ENCODE measurements around the gene APBA3. TPM values are rescaled to one million over a fixed set of nuclear protein-coding genes. Genes with fewer than 3 reads are reported as not detected.

Gene APBA3
- total and polyA plus RNA-seq, 2 experiments from 2014 or later: 17.2 to 31.8 TPM

- TF ChIP-seq REST (IDR thresholded peaks at IDR 0.05; ENCODE audit: unreplicated experiment) (no peak), POLR2AphosphoS5 (IDR thresholded peaks at IDR 0.05; ENCODE audit: low read depth) (no peak), JUNB (IDR thresholded peaks at IDR 0.05; ENCODE audit: unreplicated experiment) (no peak)
- TF ChIP-seq, protein P1, sequence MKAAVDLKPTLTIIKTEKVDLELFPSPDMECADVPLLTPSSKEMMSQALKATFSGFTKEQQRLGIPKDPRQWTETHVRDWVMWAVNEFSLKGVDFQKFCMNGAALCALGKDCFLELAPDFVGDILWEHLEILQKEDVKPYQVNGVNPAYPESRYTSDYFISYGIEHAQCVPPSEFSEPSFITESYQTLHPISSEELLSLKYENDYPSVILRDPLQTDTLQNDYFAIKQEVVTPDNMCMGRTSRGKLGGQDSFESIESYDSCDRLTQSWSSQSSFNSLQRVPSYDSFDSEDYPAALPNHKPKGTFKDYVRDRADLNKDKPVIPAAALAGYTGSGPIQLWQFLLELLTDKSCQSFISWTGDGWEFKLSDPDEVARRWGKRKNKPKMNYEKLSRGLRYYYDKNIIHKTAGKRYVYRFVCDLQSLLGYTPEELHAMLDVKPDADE (IDR thresholded peaks at IDR 0.05): no peak
Measured at GRCh38 chr19:3748965-3749364, 12.5 kb downstream of the APBA3 start (continued).

DNA sequence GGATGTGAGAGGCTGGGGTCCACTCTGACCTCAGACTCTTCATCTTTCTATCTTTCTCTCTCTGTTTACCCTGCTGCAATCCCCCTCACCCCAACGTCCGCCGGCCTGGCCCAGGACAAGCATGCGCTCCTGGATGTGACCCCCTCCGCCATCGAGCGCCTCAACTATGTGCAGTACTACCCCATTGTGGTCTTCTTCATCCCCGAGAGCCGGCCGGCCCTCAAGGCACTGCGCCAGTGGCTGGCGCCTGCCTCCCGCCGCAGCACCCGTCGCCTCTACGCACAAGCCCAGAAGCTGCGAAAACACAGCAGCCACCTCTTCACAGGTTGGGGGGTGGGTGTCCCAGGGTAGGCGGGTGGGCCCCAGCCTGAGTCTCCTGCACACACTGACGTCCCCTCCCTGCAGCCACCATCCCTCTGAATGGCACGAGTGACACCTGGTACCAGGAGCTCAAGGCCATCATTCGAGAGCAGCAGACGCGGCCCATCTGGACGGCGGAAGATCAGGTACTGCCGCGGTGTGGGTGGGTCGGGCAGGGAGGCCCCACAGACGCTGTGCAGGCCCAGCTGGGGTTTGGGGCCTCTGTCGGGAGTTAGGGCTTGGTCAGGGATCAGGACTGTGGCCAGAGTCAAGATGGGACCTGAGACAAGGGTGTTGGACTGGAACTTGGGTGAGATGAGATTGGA lies 15.0 kb downstream of the APBA3 start:
- H3K27ac ChIP-seq (ENCODE audit: low read depth): no peak overlapping the region
- ATAC-seq: no peak
- H3K4me3 ChIP-seq: no peak overlapping the region
- H3K27me3 ChIP-seq (ENCODE audit: insufficient read depth): no peaks in the 10 kb centered on the region
- Mint-ChIP-seq H3K36me3 (ENCODE audit: low read depth) (peaks cover 8% of the 10 kb centered on the region; the same call in 2 of the 3 replicates), H3K27me3 (ENCODE audit: insufficient read depth, low read depth, poor library complexity) (peaks cover 6% of the 10 kb centered on the region), H3K4me1 (no peaks in the 10 kb centered on the region), H3K9me3 (no peaks in the 10 kb centered on the region), H3K27ac (no peak overlapping the region), H3K4me3 (no peak overlapping the region)
- no peaks in the 10 kb centered on the region for H3K79me2 ChIP-seq (replicated peaks; ENCODE audit: insufficient read depth)
- no peak for DNase-seq (ENCODE audit: low spot score)
- no peaks in the 10 kb centered on the region for H3K36me3 ChIP-seq (ENCODE audit: insufficient read depth)
- no peak overlapping the region for H2AFZ ChIP-seq
- H3K4me1 ChIP-seq (ENCODE audit: insufficient read depth): no peaks in the 10 kb centered on the region
- no peaks in the 10 kb centered on the region for H3F3A ChIP-seq (replicated peaks; ENCODE audit: low read depth)
- H3K9me2 ChIP-seq (ENCODE audit: insufficient read depth): no peaks in the 10 kb centered on the region
- TF ChIP-seq, protein P1 (IDR thresholded peaks at IDR 0.05): no peak
- H4K20me1 ChIP-seq (replicated peaks; ENCODE audit: insufficient read depth): no peaks in the 10 kb centered on the region
- H3K4me2 ChIP-seq: no peak overlapping the region

- Histone ChIP-seq H3F3A (replicated peaks; ENCODE audit: low read depth) (no peaks in the 10 kb centered on the region), H4K20me1 (replicated peaks; ENCODE audit: insufficient read depth) (no peaks in the 10 kb centered on the region), H3K4me3 (no peak overlapping the region), H3K79me2 (replicated peaks; ENCODE audit: insufficient read depth) (no peaks in the 10 kb centered on the region), H3K4me2 (no peak overlapping the region), H3K36me3 (ENCODE audit: insufficient read depth) (no peaks in the 10 kb centered on the region), H3K4me1 (ENCODE audit: insufficient read depth) (no peaks in the 10 kb centered on the region), H3K9me2 (ENCODE audit: insufficient read depth) (no peaks in the 10 kb centered on the region), H3K27me3 (ENCODE audit: insufficient read depth) (no peaks in the 10 kb centered on the region), H3K27ac (ENCODE audit: low read depth) (no peak overlapping the region), H2AFZ (no peak overlapping the region)
- Mint-ChIP-seq H3K4me3 (no peak overlapping the region), H3K27ac (no peak overlapping the region), H3K9me3 (no peaks in the 10 kb centered on the region), H3K36me3 (ENCODE audit: low read depth) (peaks cover 7% of the 10 kb centered on the region; the same call in 2 of the 3 replicates), H3K4me1 (no peaks in the 10 kb centered on the region), H3K27me3 (ENCODE audit: insufficient read depth, low read depth, poor library complexity) (peaks cover 6% of the 10 kb centered on the region)
- ATAC-seq (no peak), DNase-seq (ENCODE audit: low spot score) (no peak)
- TF ChIP-seq NANOG (IDR thresholded peaks at IDR 0.05; ENCODE audit: borderline replicate concordance) (no peak), ZNF114 (CRISPR knock-in tag; IDR thresholded peaks at IDR 0.05) (no peak)
- TF ChIP-seq, protein P1 (IDR thresholded peaks at IDR 0.05): no peak
Measured at GRCh38 chr19:3745363-3746045, 16.0 kb downstream of the APBA3 start.

Data from GM23338 (cell line).